Stimulated activated effector memory CD8-positive, alpha-beta T cell treated with anti-CD3 and anti-CD28 coated beads, Interleukin-12 subunit alpha, Interleukin-12 subunit beta, amount 100 ng/mL, for 72 hours (primary cell): ENCODE results near the gene GPATCH3.
A peak's percentile ranks its signal among the peaks of the same experiment; 100 is the strongest.

Source experiments
- ATAC-seq: fragments of 150-1000 bp; cut with Tn5 transposase; 2 replicates; pipeline ENCODE4 v1.10.0; 2021
- DNase-seq, 2 donors: peaks; one replicate each; pipeline ENCODE4 v3.0.0; 2021 to 2022; ENCODE audit warnings: low spot score in 2 of 2
- H3K27ac Mint-ChIP-seq: one replicate; pipeline ENCODE4 v1.8.0; 2022; ENCODE audit warnings: mild to moderate bottlenecking, mixed read lengths
- H3K36me3 Mint-ChIP-seq: one replicate; pipeline ENCODE4 v1.8.0; 2022; ENCODE audit warnings: mild to moderate bottlenecking, mixed read lengths
- H3K4me1 Mint-ChIP-seq: one replicate; pipeline ENCODE4 v1.8.0; 2022; ENCODE audit warnings: mixed read lengths
- H3K4me3 Mint-ChIP-seq: one replicate; pipeline ENCODE4 v1.8.0; 2022; ENCODE audit warnings: mild to moderate bottlenecking, mixed read lengths
- H3K9me3 Mint-ChIP-seq: one replicate; pipeline ENCODE4 v1.8.0; 2022; ENCODE audit warnings: mixed read lengths

GPATCH3 gene

DNA sequence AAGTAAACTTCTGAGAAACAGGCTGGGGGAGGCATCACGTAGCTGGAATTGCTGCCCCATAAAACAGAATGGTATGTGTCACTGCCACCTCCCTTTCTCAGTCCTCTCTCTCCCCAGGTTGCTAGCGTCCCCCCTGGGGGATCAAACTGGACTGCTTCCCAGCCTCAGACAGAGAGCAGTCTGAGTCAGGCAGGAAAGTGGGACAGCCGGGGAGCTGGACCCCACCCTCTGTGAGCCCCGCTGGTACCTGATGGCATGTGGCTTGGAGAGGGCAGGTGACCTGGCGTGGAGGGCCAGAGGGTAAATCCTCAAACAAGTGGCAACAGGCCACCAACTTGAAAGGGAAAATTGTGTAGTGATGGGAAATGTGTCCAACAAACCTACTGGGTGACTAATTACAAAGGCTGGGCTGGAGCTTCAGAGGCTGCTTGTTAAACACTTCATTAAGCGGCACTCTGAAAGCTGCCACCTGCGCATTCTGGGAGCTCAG lies 38.3 kb downstream of the GPATCH3 start:
- DNase-seq (no peak), ATAC-seq (no peak)
- peaks cover 38% of the 10 kb centered on the region for H3K4me1 Mint-ChIP-seq
- peaks cover 32% of the 10 kb centered on the region for H3K36me3 Mint-ChIP-seq
- H3K9me3 Mint-ChIP-seq: no peaks in the 10 kb centered on the region
- H3K27ac Mint-ChIP-seq: peak overlapping the region; percentile 83
- H3K4me3 Mint-ChIP-seq: no peak overlapping the region

DNA sequence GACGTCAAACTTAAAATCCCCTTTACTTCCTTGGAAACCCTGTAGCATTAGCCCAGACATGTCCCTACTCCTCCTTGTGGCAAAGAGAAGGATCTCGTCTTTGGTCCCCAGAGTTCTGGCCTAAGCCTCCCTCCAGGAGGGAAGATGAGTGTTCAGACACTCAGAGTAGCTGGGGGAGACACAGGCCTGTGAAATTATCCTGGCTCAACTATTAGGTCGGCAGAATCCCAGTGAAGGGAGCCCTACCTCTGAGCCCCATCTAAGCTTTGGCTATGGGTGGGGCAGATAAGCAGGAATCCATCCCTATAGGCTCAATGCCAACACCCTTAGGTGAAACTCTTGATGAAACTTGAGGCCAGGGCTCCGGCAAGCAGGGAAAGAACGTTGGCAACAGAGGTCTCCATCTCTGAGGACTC lies 39.0 kb downstream of the GPATCH3 start:
- Mint-ChIP-seq H3K27ac (peak overlapping the region; percentile 83), H3K4me3 (no peak overlapping the region), H3K36me3 (peaks cover 39% of the 10 kb centered on the region), H3K4me1 (peaks cover 43% of the 10 kb centered on the region), H3K9me3 (no peaks in the 10 kb centered on the region)
- ATAC-seq (no peak), DNase-seq (no peak)

DNA sequence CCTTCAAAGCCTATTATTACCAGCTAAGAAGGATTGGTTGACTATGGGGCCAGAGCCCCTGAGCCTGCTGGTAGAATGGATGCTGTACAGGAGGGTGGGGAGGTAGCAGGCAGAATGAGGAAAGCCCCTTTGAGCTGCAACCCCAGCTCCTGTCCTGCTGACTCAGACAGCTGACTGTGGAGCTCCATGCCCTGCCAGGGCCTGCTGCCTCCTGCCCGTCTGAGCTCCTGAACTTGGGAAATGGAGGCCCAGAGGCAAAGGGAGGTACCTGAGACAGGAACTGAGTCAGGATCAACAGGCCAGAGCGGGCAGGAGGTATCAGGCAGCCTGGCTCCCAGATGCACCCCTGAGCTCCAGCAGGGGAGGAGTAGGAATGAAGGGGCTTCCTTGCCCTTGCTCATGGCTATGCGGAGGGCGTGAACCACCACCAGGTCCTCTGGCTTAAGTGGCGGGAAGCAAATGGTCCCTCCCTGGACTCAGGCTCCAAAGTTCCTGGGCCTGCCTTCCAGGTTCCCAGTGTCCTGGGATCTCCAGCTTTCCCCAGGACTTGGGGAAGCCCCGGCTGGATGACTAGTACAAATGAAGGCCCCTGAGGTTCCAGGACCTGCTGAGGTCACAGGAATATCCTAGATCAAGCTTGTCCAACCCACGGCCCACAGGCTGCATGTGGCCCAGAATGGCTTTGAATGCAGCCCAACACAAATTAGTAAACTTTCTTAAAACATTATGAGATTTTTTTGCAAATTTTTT lies 41.2 kb downstream of the GPATCH3 start:
- H3K9me3 Mint-ChIP-seq: no peaks in the 10 kb centered on the region
- ATAC-seq (peak; percentile 20), DNase-seq (no peak)
- peaks cover 34% of the 10 kb centered on the region for H3K4me1 Mint-ChIP-seq
- H3K36me3 Mint-ChIP-seq: peaks cover 51% of the 10 kb centered on the region
- H3K4me3 Mint-ChIP-seq: no peak overlapping the region
- peak overlapping the region; percentile 45 for H3K27ac Mint-ChIP-seq

DNA sequence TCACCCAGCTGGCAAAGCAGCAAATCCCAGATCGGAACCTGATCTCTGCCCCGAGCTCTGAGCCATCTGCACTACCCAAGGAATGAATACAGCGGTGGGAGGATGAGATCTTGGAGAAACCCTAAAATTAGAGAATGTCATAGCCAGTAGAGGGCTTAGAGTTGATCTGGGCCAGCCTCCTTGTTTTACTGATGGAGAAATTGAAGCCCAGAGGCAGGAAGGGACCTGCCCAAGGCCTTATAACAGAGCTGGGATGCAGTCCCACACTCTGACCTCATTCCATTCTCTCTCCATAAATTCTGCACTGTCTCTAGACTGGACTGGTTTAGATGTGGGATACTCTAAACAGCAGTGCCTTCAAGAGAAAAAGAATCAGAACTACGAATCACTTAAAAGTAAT lies 42.1 kb downstream of the GPATCH3 start:
- Mint-ChIP-seq H3K4me3 (no peak overlapping the region), H3K36me3 (peaks cover 60% of the 10 kb centered on the region), H3K27ac (peak overlapping the region; percentile 45), H3K4me1 (peaks cover 29% of the 10 kb centered on the region), H3K9me3 (no peaks in the 10 kb centered on the region)
- DNase-seq: no peak
- no peak for ATAC-seq

DNA sequence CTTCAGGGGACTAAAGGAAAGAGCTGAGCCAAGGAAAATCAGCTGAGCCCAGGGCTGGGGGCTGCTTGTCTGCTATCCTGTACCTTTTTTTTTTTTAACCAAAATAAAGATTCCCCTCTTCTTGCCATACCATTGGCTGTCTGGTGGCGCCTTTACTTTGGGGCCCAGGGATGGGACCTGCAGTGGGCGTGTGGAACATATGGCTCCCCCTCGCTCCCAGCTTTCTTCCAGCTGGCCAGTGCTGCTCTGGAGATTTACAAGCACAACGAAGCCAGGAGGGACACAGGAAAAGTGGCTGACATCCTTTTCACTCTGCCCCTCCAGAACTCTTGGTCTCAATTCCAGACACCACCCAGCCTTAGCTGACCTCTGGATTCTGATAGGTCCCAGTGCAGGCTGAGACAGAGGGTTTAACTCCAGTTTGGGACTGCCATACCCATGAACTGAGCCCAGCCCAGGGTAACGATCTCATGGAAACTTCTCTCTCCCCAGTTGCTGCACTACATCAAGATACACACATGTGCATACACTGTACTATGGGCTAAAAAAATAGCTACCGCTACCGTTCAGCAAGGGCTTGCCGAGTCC lies 42.7 kb downstream of the GPATCH3 start:
- H3K36me3 Mint-ChIP-seq: peaks cover 66% of the 10 kb centered on the region
- DNase-seq (no peak), ATAC-seq (no peak)
- H3K4me3 Mint-ChIP-seq: no peak overlapping the region
- H3K9me3 Mint-ChIP-seq: no peaks in the 10 kb centered on the region
- H3K4me1 Mint-ChIP-seq: peaks cover 28% of the 10 kb centered on the region
- H3K27ac Mint-ChIP-seq: peak overlapping the region; percentile 82

DNA sequence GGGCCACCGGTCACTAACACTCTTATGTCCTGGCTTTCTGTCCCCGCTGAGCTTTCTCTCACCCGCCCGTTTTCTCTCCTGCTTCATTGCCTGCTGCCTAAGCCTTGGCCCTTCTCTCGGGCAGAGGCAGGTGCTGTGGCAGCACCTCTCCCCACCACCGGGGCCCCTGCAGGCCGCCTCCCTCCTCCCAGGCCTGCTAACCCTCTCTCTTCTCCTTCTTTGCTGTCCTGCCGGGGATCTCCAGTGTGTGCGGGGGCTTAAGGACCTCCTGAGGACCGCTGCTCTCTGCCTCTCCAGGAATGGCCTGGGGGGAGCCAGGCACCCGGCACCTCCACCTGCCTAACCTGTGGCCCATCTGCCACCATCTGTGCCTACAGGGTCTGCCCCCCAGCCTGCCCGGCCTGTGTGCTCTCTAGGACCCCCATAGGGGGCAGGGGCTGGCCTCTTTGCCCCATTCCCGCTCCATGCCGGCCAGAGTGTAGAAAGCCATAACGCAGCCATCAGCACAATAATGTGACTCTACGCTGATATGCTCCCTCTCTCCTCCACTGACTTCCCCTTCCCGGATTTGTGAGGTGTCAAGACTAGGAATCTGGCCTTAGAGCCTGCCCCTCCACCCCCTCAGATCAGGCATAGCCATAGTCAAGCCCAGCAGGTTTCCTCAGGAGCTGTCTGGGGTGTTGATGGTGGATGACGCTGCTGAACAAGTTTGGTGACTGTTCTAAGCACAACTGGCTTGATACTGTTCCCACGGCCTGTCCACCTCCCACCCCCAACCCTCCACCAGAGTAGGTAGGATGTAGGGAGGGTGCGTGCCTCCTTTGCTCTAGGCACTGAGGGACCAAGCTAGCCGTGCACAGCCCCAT lies 43.4 kb downstream of the GPATCH3 start:
- no peaks in the 10 kb centered on the region for H3K9me3 Mint-ChIP-seq
- H3K4me3 Mint-ChIP-seq: no peak overlapping the region
- DNase-seq (no peak), ATAC-seq (no peak)
- H3K27ac Mint-ChIP-seq: peak overlapping the region; percentile 82
- H3K4me1 Mint-ChIP-seq: peaks cover 26% of the 10 kb centered on the region
- peaks cover 73% of the 10 kb centered on the region for H3K36me3 Mint-ChIP-seq

DNA sequence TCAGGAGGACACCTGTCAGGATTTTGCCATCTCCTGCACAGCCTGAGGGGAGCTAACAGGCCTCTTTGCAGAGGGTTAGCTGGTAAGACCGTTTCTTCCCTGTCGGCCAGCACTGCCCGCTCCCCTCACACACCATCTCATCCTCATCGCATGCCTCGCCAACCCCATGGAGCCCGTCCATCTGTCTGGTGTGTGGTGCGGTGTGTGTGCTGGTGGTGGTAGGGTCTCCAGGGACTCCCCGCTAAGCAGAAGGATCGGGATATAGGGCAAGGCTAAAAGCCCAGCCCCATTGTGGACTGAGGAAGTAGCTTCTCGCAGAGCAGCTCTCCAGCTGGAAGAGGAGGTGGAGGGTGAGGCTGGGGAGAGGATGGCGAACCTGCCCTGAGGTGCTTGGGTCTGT lies 44.1 kb downstream of the GPATCH3 start:
- DNase-seq (no peak), ATAC-seq (no peak)

DNA sequence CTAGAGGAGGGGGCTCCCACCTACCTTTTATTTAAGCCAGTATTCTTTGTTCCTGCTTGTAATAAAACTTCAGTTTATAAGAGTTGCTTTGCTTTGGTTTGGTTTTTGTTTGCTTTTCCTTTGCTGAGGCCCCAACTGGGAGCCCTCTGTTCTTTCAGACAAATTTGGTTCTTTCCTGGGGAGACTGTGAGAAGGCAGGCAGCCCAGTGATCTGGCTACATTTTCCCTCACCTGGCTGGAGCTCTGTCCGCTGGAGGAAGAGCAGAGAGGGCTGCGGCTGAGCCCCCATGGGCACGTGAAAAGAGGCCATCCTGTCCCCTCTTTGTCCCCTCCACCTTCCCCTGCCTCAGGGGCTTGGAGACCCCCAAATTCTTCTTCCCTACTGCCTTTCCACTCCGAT lies 44.6 kb downstream of the GPATCH3 start:
- H3K4me3 Mint-ChIP-seq: no peak overlapping the region
- H3K9me3 Mint-ChIP-seq: no peaks in the 10 kb centered on the region
- peak overlapping the region; percentile 82 for H3K27ac Mint-ChIP-seq
- peaks cover 22% of the 10 kb centered on the region for H3K4me1 Mint-ChIP-seq
- no peak for ATAC-seq
- H3K36me3 Mint-ChIP-seq: peaks cover 85% of the 10 kb centered on the region
- DNase-seq: no peak

More for the DNA sequence above, 44.1 kb downstream of the GPATCH3 start:
- Mint-ChIP-seq H3K36me3 (peaks cover 80% of the 10 kb centered on the region), H3K9me3 (no peaks in the 10 kb centered on the region), H3K4me3 (no peak overlapping the region), H3K27ac (peak overlapping the region; percentile 82), H3K4me1 (peaks cover 25% of the 10 kb centered on the region)

DNA sequence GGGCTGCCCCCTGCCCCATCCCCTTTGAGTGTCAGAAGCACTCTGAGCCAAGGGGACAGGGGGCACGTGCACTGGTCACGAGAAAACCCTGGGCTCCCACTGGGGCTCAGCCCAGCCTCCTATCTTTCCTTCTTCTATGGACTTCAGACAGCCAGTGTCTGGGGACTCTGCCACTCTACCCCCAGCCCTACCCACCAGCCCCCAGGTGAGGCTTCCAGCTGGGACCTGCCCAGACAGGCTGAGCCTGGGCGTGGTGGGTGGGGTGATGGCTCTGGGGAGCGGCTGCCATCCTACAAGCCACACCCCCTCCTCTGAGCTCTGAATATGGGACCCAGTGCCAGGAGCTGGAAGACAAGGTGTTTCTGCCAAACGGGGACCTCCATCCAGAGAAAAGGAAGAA lies 45.4 kb downstream of the GPATCH3 start:
- H3K9me3 Mint-ChIP-seq: no peaks in the 10 kb centered on the region
- peaks cover 22% of the 10 kb centered on the region for H3K4me1 Mint-ChIP-seq
- H3K36me3 Mint-ChIP-seq: peaks cover 92% of the 10 kb centered on the region
- no peak overlapping the region for H3K4me3 Mint-ChIP-seq
- DNase-seq (no peak), ATAC-seq (no peak)
- peak overlapping the region; percentile 73 for H3K27ac Mint-ChIP-seq

DNA sequence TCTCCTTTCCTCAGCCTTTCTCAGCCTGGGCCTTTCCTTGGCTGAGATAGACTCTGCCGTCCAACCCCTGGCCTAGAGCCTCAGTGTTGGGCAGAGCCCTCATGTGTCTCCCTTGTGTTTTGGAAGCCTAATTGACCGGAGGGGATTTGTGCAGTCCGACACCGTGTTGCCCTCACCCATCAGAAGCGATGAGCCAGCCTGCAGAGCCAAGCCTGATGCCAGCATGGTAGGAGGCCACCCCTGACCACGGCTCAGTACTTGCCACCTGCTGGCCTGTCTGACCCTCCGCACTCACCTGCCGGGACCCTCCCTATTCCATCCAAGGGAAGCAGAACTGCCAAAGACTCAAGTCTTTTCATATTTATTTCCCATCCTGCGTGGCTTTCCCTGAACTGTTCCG lies 46.7 kb downstream of the GPATCH3 start:
- H3K4me3 Mint-ChIP-seq: no peak overlapping the region
- peaks cover 95% of the 10 kb centered on the region for H3K36me3 Mint-ChIP-seq
- H3K9me3 Mint-ChIP-seq: no peaks in the 10 kb centered on the region
- no peak for ATAC-seq
- no peak overlapping the region for H3K27ac Mint-ChIP-seq
- H3K4me1 Mint-ChIP-seq: peaks cover 24% of the 10 kb centered on the region
- DNase-seq: no peak

DNA sequence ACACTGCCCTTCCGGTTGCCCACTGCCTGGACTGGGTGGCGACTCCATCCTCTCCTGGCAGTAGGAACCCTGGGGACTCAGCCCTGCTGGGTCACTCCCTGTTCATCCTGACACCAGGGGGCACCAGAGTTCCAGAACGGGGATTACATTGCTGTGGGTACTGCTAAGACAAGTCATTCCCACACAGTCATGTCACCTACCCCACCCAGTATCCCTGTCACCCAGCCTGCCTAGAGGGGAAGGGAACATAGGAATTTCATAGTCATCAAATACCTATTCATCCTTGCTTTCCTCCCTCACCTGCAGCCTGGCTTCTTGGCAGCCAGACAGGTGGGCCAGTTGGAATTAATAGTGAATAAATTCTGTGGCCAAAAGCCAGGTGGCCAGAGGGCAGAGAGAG lies 47.1 kb downstream of the GPATCH3 start:
- H3K9me3 Mint-ChIP-seq: no peaks in the 10 kb centered on the region
- peaks cover 28% of the 10 kb centered on the region for H3K4me1 Mint-ChIP-seq
- ATAC-seq (peak; percentile 82), DNase-seq (peak; percentile 53 to 85)
- peaks cover 97% of the 10 kb centered on the region for H3K36me3 Mint-ChIP-seq
- H3K4me3 Mint-ChIP-seq: no peak overlapping the region
- peak overlapping the region; percentile 24 for H3K27ac Mint-ChIP-seq

DNA sequence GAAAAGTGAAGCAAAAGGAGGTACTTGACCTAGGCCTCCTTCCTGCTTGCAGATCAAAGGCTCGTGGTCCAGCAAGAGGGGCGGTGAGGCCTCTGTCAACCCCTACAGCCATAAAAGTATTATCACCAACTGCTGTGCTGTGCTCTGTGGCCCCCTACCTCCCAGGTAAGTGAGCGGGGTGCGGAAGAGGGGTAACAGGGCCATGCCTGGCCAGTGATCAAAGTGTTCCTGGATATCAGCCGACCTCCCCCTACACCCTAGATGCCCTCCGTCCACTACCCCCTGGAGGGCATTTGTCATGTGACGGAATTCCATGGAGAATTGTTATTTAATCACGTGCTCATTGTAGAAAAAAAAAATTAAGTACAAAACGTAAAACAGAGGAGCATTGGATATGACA lies 47.6 kb downstream of the GPATCH3 start:
- DNase-seq: no peak
- peak overlapping the region; percentile 24 for H3K27ac Mint-ChIP-seq
- no peak overlapping the region for H3K4me3 Mint-ChIP-seq
- H3K9me3 Mint-ChIP-seq: no peaks in the 10 kb centered on the region
- no peak for ATAC-seq
- H3K36me3 Mint-ChIP-seq: peaks cover 100% of the 10 kb centered on the region
- H3K4me1 Mint-ChIP-seq: peaks cover 30% of the 10 kb centered on the region

DNA sequence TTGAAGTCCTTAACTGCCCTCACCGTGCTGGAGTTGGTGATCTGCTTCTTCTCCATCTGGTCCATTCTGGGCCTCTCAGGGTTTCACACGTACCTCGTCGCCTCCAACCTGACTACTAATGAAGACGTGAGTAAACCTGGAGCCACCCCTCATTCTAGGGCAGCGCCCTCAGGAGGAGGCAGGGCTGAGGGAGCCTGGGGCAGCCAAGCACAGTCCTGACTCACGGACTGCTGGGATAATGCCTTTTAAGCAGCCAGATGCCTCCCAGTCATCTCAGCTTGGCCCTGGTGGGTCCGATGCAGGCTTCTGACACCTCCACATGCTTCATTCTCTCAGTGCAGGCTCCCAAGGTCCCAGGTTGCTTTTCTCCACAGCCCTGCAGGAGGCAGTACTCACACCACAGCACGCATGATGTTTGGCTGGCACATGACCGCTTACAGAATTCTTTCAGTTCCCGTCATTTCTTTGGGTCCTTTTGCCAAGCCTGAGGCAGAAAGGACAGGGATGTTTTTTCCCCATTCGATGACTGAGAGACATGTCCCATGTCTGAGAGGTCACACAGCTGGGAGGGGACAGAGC lies 49.1 kb downstream of the GPATCH3 start:
- DNase-seq: no peak
- peak overlapping the region; percentile 24 for H3K27ac Mint-ChIP-seq
- H3K36me3 Mint-ChIP-seq: peaks cover 100% of the 10 kb centered on the region
- H3K9me3 Mint-ChIP-seq: no peaks in the 10 kb centered on the region
- H3K4me3 Mint-ChIP-seq: no peak overlapping the region
- no peak for ATAC-seq
- peaks cover 28% of the 10 kb centered on the region for H3K4me1 Mint-ChIP-seq

DNA sequence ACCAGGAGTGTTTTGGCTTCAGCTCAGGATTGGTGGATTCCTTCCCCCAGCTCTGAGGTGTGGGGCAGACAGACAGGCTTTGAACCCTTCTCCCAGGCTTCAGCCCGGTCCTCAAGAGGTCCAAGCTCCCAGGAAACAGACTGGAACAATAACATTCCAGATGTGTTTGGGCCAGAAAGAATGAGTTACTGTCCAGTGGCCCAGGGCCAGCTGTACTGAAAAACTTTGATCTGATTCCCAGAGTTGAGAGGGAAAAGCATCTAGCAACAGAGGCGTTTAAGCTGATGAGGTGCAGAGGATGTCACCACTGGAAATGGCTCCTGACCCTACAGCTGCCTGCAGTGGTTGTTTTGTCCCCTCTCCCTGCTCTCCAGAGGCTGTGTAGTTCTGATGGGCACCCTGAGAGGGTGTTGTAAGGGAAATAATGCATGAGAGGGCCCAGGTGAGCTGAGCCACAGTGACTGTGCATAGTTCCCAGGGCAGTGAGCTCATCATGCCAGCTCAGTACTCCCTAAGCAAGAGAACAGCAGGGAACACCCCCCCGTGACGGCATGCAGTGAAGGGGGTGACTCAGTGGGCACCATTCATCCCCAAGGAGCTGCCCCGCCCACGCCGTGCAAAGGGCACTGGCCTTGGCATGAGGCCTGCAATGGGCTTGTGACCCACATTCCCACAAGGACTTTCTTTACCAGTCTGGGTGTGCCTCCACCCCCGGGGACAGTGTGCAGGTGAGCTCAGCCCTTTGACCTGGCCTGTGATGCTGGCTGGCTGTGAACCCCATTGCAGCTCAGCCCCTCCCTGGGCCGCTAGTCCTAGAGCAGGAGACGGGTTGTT lies 51.1 kb downstream of the GPATCH3 start:
- H3K9me3 Mint-ChIP-seq: no peaks in the 10 kb centered on the region
- DNase-seq (no peak), ATAC-seq (no peak)
- H3K27ac Mint-ChIP-seq: peak overlapping the region; percentile 59
- peaks cover 100% of the 10 kb centered on the region for H3K36me3 Mint-ChIP-seq
- no peak overlapping the region for H3K4me3 Mint-ChIP-seq
- peaks cover 28% of the 10 kb centered on the region for H3K4me1 Mint-ChIP-seq
